Measurements from ENCODE around the gene LNX2.
A peak's percentile ranks its signal among the peaks of the same experiment; 100 is the strongest.
"Not testable (repeated sequence)": the region's sequence is repeated elsewhere in the genome, so short reads cannot be mapped to it uniquely, and the experiment has no call there.

Gene LNX2

GRCh38 chr13:27636589-27637288 is 16.4 kb upstream of the LNX2 start:
- no peak for DNase-seq

GRCh38 chr13:27635266-27635665 is 14.9 kb upstream of the LNX2 start:
- DNase-seq = no peak

- DNase-seq = no peak
These were observed 14.5 kb upstream of the LNX2 start for GRCh38 chr13:27634791-27635190.

GRCh38 chr13:27634231-27634630 is 13.9 kb upstream of the LNX2 start:
- DNase-seq = no peak

GRCh38 chr13:27632648-27633047 is 12.3 kb upstream of the LNX2 start:
- DNase-seq = no peak

GRCh38 chr13:27632214-27632613 is 11.9 kb upstream of the LNX2 start:
- no peak for DNase-seq

- DNase-seq = no peak
These were observed 11.3 kb upstream of the LNX2 start for GRCh38 chr13:27631665-27632064.

GRCh38 chr13:27631156-27631555 is 10.8 kb upstream of the LNX2 start:
- DNase-seq = no peak

GRCh38 chr13:27628766-27629165 is 8.4 kb upstream of the LNX2 start:
- DNase-seq = not testable (repeated sequence)

- DNase-seq = no peak
These were observed 7.8 kb upstream of the LNX2 start for GRCh38 chr13:27628081-27628480.

- no peak for DNase-seq
These were observed 7.1 kb upstream of the LNX2 start for GRCh38 chr13:27627380-27627779.

- DNase-seq = no peak
These were observed 5.5 kb upstream of the LNX2 start for GRCh38 chr13:27625839-27626238.

- DNase-seq = no peak
These were observed 3.7 kb upstream of the LNX2 start for GRCh38 chr13:27624071-27624470.

- no peak for DNase-seq
These were observed 2.6 kb upstream of the LNX2 start for GRCh38 chr13:27622881-27623280.

- DNase-seq = peak; percentile 9
These were observed 1.9 kb upstream of the LNX2 start for GRCh38 chr13:27622102-27622820.

GRCh38 chr13:27621366-27622101 is 1.2 kb upstream of the LNX2 start, which contains the start of gene POLR1D:
TSS of gene POLR1D (plus strand) at chr13:27621892. CDS start at chr13:27621984, 92 bp downstream.
- DNase-seq = peak; percentile 66

- peak; percentile 60 for DNase-seq
These were observed 712 bp upstream of the LNX2 start for GRCh38 chr13:27621116-27621365.

GRCh38 chr13:27619728-27620376 is 477 bp downstream of the LNX2 start:
- no peak for DNase-seq

GRCh38 chr13:27619093-27619727 is 1.1 kb downstream of the LNX2 start:
- DNase-seq = no peak

GRCh38 chr13:27617881-27618321 is 2.4 kb downstream of the LNX2 start:
- DNase-seq = no peak

GRCh38 chr13:27613628-27614027 is 6.7 kb downstream of the LNX2 start:
- no peak for DNase-seq

GRCh38 chr13:27607125-27607524 is 13.2 kb downstream of the LNX2 start:
- DNase-seq = no peak

GRCh38 chr13:27605610-27606200 is 14.6 kb downstream of the LNX2 start:
- DNase-seq = no peak
